HG03039 (cell line): ENCODE data around the gene C2CD2L.
"Not testable (repeated sequence)": the region's sequence is repeated elsewhere in the genome, so short reads cannot be mapped to it uniquely, and the experiment has no call there.

Experiments used
- ATAC-seq: cut with Tn5 transposase; IDR thresholded peaks from one replicate; pipeline ENCODE4 v1.9.1; 2021; ENCODE audit warnings: mild to moderate bottlenecking, moderate library complexity; ENCODE audit not compliant: unreplicated experiment

The C2CD2L gene

DNA sequence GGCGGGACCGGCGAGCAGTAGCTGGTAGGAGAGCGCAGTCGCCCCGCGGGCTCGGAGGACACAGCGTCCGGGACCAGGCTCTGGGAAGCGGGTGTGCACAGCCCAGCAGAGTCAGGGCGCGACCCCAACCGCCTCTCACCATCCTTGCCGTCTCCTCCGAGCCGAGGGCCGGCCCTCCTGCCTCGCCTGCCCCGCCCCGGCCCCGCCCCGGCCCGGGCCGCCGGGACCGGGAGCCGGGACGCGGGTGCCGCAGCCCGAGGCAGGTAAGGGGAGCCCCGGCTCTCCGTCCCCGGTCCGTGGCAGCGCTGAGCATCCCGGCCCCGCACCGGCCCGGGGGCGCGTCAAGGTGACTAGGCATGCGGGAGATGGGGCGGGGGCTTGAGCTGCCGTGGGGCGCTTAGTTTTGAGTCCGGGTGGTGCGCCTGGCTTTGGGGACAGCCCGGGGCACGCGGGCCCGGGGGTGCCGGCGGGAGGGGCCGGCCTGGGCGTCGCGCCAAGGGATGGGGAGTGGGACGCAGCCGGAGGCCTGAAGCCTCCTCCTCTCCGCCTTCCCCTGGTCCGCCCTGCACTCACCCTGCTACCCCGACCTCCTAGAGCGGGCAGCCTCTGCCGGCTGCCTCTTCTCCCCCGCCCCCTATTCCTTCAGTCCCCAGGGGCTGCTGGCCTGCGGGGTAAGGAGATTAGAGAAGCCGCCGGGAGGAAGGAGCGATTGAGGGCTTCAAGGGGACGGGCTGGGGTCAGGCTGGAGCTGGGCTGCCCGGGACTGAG, 42.1 kb downstream of the C2CD2L start, which contains the start of gene ABCG4:
TSS of gene ABCG4 (plus strand) at position 35 of the 768 bp plus-strand sequence. CDS start 914 bp downstream, outside the sequence.
- ATAC-seq, result no peak

DNA sequence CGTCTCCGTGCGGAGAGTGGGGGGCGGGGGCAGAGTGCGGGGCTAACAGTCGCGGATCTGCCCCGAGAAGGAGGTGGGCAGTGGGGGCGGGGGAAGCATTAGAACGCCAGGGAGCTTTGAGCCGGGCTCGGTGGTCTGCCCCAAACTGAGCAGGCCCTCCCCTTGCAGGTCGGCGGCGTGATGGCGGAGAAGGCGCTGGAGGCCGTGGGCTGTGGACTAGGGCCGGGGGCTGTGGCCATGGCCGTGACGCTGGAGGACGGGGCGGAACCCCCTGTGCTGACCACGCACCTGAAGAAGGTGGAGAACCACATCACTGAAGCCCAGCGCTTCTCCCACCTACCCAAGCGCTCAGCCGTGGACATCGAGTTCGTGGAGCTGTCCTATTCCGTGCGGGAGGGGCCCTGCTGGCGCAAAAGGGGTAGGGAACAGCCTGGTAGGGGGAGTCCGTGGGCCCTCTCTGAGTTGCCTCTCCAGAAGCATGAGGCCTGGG, 42.7 kb downstream of the C2CD2L start:
- no peak for ATAC-seq

DNA sequence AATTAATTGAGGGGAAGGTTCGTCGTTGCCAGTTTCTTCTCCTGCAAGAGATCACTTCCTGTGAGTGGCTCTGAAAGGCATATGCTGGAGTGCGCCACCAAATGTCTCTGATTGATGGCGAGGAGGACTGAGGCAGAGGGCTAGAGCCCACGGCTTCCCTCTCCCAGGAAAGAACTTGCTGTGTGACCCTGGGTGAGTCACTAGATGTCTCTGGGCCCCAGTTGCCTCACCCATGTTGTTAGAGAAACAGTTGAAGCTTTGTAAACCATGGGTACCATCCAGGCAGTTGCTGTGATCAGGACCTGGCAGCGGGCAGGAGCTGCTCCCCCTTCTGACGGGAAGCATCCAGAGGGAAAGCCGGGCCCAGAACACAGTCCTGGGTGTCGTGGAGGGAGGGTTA, 44.9 kb downstream of the C2CD2L start:
- ATAC-seq, result no peak

DNA sequence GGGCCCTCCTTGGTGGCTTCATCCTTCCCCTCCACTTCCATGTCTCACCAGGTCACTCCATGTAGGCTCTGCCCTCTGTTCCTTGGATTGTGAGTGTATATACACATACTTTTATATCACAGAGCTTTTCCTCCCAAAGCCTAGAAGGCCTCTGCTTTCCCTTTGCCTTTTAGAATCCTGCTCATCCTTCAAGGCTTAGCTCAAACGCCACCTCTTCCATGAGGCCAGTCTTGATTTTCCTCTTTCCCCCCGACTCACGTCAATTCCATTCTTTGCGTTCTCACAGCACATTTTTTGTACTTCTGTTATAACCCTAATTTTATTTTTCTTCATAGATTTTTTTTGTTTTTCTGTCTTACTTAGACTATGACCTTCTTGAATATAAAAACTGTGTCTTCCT, 45.5 kb downstream of the C2CD2L start:
- ATAC-seq, result no peak

DNA sequence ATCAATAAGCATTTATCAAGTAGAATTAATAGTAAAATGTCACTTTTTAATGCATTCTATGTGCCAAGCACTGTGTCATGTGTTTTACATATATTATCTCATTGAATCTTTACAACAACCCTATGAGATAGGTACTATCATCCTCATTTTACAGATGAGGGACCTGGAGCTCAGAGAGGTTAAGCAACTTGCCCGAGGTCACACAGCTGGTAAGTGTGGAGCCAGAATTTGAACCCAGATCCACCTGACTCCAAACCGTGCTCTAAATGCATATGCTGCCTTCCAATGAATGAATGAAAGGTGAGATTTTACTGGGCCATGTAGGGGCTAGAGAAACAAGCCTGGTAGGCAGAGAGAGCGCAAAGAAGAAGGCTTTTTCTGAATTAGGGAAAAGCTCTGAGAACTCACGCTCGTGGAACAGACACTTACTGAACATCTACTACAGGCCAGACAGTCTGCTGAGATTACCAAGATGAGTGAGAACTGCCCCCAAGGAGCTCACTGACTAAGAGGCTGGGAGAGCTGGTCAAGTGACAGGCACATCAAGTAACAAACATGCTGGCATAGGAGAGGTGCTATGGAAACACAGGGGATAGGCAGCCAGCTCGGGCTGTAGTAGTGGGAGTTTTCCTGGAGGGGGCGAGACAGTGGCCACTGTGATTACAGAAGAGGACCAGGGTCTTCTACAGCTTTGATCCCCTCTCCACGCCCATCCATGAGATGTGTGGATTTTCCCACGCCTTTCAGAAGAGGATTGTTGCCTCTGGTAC, 46.1 kb downstream of the C2CD2L start:
- ATAC-seq, result no peak

DNA sequence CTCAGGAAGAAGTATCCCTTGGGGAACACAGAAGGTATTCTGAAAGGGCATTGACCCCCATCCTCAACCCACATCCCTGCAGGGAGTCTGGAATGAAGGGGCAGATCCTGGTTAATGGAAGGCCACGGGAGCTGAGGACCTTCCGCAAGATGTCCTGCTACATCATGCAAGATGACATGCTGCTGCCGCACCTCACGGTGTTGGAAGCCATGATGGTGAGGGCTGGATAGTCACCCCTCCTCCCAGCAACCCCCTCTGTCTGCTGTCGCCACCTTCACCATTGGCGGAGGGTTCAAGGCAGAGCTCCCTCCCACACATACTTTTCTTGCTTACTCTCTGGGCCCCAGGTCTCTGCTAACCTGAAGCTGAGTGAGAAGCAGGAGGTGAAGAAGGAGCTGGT, 47.0 kb downstream of the C2CD2L start:
- ATAC-seq, result no peak

DNA sequence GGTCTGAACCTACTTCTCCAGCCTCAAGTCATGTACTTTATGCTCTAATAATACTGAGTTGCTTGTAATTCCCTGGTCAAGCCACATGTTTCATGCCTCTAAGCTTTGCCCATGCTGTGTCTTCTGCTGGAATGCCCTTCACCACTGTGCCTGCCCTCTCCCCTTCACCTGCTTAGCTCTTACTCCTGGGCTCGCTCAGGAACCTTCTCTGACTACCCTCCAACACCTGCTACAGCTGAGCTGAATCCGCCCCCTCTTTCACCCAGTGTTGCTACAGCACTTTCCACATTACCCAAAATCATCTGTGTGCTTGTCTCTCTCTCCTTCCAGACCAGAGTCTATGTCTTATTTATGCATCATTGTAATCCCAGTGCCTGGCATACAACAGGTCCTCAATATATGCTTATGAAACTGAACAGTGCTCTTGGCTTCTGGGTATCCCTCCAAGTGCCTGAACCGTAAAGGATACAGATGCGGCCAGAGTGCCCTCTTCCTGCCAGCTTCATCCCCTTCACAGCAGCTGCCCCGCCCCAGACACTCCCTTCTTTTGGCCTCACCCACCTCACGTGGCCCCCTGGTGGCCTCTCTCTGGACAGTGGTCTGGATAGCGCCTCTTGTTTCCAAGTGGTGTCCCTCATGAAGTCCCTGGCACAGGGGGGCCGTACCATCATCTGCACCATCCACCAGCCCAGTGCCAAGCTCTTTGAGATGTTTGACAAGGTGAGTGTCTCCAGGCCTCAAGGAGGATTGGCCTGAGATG, 48.8 kb downstream of the C2CD2L start:
- no peak for ATAC-seq

DNA sequence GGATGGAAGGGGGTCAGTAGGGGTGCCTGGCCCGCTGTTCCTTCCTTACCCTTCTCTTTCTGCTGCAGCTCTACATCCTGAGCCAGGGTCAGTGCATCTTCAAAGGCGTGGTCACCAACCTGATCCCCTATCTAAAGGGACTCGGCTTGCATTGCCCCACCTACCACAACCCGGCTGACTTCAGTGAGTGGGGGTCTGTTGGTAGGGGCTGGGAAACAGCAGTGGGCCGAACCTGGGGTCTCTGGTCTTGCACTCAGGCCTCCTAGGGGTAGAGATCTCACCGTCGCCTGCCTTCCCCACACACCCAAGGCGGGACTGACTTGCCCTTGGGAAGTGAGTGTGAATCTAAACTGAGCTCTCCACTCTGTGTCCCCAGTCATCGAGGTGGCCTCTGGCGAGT, 49.4 kb downstream of the C2CD2L start:
- ATAC-seq, result no peak

DNA sequence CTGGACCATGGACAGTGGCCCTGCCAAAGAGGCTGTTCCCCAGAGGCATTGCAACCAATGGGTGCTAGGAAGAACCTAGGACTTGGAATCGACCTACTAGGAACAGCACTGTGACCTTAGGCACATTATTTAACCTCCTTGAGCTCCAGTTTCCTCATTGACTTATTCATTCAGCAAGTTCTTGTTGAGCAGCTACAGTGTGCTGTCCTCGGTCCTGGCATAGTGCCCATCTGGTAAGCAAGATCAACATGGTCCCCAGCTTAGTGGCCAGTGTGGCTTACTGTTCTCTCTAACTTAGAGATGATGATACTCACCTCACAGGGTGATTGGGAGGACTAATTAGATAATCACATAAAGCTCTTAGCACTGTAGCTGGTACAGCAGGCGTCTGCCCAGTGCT, 49.9 kb downstream of the C2CD2L start:
- no peak for ATAC-seq

DNA sequence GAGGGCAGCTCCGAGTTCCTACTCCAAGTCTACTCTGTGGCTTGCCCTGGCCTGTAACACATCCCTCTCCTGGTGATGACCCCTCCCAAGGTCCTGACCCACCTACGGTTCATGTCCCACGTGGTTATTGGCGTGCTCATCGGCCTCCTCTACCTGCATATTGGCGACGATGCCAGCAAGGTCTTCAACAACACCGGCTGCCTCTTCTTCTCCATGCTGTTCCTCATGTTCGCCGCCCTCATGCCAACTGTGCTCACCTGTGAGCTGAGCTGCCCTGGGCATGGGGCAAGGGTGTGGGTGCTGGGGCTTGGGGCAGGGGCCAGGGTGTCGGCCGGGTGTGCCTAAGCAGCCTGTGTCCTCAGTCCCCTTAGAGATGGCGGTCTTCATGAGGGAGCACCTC, 51.3 kb downstream of the C2CD2L start:
- no peak for ATAC-seq

DNA sequence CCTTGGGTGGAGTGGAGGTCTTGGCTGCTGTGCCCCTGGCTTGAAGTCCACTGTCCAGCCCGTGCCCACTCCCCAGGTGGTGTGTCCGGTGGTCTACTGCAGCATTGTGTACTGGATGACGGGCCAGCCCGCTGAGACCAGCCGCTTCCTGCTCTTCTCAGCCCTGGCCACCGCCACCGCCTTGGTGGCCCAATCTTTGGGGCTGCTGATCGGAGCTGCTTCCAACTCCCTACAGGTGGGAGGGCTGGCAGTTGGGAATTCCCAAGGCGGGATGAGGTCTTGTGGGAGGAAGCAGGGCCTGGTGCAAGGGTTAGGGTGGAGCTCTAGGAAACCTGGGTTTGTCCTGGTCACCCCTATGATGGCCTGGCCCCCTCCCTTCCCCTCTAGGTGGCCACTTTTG, 53.0 kb downstream of the C2CD2L start:
- ATAC-seq, result no peak

DNA sequence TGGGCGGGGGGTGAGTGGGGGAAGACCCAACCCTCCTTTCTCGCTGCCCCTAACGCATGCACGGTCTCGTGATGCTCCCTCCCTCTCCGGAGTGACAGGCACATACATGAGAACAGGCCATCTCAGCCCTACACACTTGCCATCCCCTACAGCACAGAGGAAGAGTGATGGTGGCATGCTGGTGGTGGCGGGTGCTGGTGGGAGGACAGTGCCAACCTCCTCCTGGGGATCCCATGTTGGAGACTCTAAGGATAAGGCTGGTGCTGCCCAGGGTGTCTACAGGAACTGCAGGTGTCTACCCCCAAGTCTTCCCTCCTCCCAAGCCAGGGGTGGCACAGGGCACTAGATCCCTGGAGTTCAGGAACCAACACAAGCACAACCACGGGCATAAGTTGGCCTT, 54.7 kb downstream of the C2CD2L start:
- ATAC-seq, result no peak

DNA sequence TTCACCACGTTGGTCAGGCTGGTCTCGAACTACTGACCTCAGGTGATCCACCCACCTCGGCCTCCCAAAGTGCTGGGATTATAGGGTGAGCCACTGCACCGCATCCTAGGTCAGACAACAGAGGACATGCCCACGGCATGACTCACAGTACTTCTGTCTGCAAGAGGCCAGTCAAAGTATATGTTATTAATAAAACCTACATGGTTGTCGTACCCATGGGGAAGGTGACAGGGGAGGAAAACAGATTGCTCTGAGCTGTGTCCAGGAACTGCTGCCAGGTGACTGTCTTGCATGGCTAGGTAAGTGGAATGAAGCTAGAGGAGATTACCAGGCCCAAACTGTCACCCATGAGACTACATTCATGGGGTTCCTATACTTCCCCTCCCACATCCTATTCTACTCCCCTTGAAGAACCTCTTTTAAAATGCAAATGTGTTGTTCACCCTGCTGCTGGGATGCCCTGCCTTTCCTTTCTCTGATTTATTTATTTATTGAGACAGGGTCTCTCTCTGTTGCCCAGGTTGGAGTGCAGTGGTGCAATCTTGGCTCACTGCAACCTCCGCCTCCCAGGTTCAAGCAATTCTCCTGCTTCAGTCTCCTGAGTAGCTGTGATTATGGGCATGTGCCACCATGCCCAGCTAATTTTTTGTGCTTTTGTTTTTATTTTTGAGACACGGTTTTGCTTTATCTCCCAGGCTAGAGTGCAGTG, 59.4 kb downstream of the C2CD2L start:
- no peak for ATAC-seq

DNA sequence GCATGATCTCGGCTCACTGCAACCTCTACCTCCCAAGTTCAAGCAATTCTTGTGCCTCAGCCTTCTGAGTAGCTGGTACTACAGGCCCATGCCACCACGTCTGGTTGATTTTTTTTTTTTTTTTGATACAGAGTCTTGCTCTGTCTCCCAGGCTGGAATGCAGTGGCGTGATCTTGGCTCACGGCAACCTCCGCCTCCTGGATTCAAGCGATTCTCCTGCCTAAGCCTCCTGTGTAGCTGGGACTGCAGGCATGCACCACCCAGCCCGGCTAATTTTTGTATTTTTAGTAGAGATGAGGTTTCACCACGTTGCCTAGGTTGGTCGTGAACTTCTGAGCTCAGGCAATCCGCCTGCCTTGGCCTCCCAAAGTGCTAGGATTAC, 59.9 kb downstream of the C2CD2L start:
- not testable (repeated sequence) for ATAC-seq

DNA sequence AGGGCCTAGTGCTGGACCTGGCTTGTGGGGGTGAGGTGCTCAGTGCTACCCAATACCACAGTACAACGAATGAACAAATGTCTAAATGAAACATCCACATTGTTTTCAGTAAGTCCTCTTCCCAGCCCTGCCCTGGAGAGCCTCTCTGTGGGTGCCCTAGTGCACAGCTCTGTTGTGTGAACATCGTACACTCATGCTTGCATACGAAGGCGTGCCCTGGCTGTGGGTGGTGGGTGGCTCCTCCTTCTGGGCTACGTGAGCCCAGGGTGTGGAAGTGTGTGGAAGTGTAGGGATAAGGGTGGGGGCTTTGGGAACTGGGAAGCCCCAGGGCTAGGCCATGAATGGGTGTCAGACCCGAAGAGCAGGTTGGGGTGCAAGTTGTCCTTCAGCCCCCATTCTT, 60.8 kb downstream of the C2CD2L start:
- no peak for ATAC-seq
